ENCODE results near the gene RARRES2. TPM values are rescaled to one million over a fixed set of nuclear protein-coding genes. Genes with fewer than 3 reads are reported as not detected.

RARRES2 gene
- total RNA-seq, 1 donor from 2014 or later, result not detected

- Mint-ChIP-seq H3K27me3 (no peaks in the 10 kb centered on the region), H3K4me3 (peak within 1 kb of the TSS; percentile 95), H3K4me1 (peaks cover 72% of the 10 kb centered on the region), H3K9me3 (no peaks in the 10 kb centered on the region), H3K27ac (peak within 1 kb of the TSS; percentile 95), H3K36me3 (ENCODE audit: low read depth) (peaks cover 29% of the 10 kb centered on the region)
- ChIA-PET POLR2A (interaction anchor here (0.7 to 16.5 kb wide), 10 partner anchors 11 to 1385 kb away, joined by 3 to 421 read pairs (median 3); partner anchors contain the start of genes ACTR3C, GIMAP2, ZNF775 and ZNF862), CTCF (interaction anchor here (1.0 to 2.0 kb wide), 3 partner anchors 9 to 41 kb away, joined by 4 to 6 read pairs (median 5); no protein-coding TSS in a partner anchor)
- peak; percentile 43 for ATAC-seq (ENCODE audit: low read depth)
- peak; percentile 85 for DNase-seq
- TF ChIP-seq, protein P1, sequence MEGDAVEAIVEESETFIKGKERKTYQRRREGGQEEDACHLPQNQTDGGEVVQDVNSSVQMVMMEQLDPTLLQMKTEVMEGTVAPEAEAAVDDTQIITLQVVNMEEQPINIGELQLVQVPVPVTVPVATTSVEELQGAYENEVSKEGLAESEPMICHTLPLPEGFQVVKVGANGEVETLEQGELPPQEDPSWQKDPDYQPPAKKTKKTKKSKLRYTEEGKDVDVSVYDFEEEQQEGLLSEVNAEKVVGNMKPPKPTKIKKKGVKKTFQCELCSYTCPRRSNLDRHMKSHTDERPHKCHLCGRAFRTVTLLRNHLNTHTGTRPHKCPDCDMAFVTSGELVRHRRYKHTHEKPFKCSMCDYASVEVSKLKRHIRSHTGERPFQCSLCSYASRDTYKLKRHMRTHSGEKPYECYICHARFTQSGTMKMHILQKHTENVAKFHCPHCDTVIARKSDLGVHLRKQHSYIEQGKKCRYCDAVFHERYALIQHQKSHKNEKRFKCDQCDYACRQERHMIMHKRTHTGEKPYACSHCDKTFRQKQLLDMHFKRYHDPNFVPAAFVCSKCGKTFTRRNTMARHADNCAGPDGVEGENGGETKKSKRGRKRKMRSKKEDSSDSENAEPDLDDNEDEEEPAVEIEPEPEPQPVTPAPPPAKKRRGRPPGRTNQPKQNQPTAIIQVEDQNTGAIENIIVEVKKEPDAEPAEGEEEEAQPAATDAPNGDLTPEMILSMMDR (IDR thresholded peaks at IDR 0.05), result no peak
- intact Hi-C loops (cut with micrococcal nuclease), result loop anchor here (1.0 to 2.0 kb wide), 5 partner anchors 37 to 1277 kb away; partner anchors contain the start of genes SLC4A2, ZNF786 and ZNF862
Measured at GRCh38 chr7:150368096-150368883, 26.9 kb upstream of the RARRES2 start, which contains the start of gene REPIN1. TSS of gene REPIN1 (plus strand) at chr7:150368822. CDS start at chr7:150369712, 890 bp downstream.

- Mint-ChIP-seq H3K9me3 (no peaks in the 10 kb centered on the region), H3K4me3 (peak overlapping the region; percentile 84), H3K27ac (peak overlapping the region; percentile 95), H3K27me3 (no peaks in the 10 kb centered on the region), H3K36me3 (ENCODE audit: low read depth) (peaks cover 23% of the 10 kb centered on the region), H3K4me1 (peaks cover 72% of the 10 kb centered on the region)
- ATAC-seq (ENCODE audit: low read depth) (no peak), DNase-seq (no peak)
- TF ChIP-seq, protein P1 (IDR thresholded peaks at IDR 0.05), result no peak
- intact Hi-C loops (cut with micrococcal nuclease), result loop anchor here (1.0 to 2.0 kb wide), 5 partner anchors 38 to 1277 kb away; partner anchors contain the start of genes SLC4A2, ZNF786 and ZNF862
- ChIA-PET CTCF (interaction anchor here (1.0 to 2.0 kb wide), 4 partner anchors 10 to 42 kb away, joined by 4 to 6 read pairs (median 5); no protein-coding TSS in a partner anchor), POLR2A (interaction anchor here (0.7 to 16.5 kb wide), 8 partner anchors 8 to 68 kb away, joined by 3 to 421 read pairs (median 4); partner anchors contain the start of genes ACTR3C and ZNF775)
Measured at GRCh38 chr7:150367677-150368095, 26.3 kb upstream of the RARRES2 start.

DNA sequence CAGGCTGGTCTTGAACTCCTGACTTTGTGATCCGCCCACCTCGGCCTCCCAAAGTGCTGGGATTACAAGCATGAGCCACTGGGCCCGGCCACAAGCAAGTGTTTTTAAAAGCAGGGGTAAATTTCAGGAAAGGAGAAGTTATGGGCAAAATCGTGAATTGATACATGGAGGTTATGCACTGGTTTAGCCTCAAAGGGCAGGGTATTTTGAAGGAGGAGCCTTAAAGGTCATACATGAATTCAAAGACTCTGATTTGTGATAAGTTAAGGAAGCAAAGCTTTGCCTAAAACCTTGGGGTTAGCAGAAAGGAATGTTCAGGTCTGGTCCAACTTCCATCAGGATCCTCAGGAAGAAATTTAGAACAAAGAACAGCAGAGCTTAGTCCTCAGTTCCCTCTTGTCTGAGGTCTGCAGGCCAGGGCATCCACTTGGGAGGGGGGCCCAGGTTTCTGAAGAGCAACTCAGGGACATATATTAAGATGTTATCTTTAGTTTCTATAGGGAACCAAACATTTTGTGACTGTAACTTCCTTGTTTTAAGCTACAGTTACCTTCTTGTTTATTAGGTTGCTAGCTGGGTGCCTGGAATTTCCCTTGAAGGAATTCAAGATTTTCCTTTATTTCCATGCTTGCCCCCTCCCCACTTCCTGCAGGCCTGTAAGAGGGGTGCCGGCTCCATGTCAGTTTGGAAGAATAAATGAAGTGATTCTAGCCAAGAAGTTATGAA lies 24.4 kb upstream of the RARRES2 start:
- H3K27ac Mint-ChIP-seq, result peak overlapping the region; percentile 99
- peaks cover 81% of the 10 kb centered on the region for H3K4me1 Mint-ChIP-seq
- DNase-seq (no peak), ATAC-seq (ENCODE audit: low read depth) (peak; percentile 33)
- H3K9me3 Mint-ChIP-seq, result no peaks in the 10 kb centered on the region
- ChIA-PET CTCF (interaction anchor here (0.8 to 1.5 kb wide), 3 partner anchors 9 to 41 kb away, joined by 3 to 6 read pairs (median 6); a partner anchor contains a TSS), POLR2A (interaction anchor here (0.8 to 16.5 kb wide), 7 partner anchors 8 to 49 kb away, joined by 3 to 421 read pairs (median 7); partner anchors contain the start of gene ZNF775)
- TF ChIP-seq, protein P1 (IDR thresholded peaks at IDR 0.05), result no peak
- H3K4me3 Mint-ChIP-seq, result peak overlapping the region; percentile 67
- H3K36me3 Mint-ChIP-seq (ENCODE audit: low read depth), result peaks cover 13% of the 10 kb centered on the region
- no peaks in the 10 kb centered on the region for H3K27me3 Mint-ChIP-seq
- intact Hi-C loops (cut with micrococcal nuclease), result loop anchor here (1.0 to 2.0 kb wide), 4 partner anchors 10 to 43 kb away; partner anchors contain the start of genes ACTR3C, LRRC61 and ZNF775

DNA sequence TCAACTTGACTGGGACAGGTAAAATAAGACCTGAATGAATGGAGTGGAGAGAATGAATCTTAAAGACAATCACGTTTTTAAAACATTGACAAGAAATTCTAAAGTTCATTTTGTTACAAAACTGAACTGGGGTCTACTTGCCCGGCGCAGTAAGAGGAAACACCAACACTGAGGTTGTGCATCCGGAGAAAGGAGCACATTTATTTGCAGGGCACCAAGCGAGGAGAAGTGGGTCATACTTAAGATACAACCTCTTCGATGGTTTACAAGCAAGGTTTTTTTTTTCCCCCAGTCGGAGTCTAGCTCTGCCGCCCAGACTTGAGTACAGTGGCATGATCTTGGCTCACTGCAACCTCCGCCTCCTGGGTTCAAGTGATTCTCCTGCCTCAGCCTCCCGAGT lies 23.8 kb upstream of the RARRES2 start:
- ChIA-PET CTCF (interaction anchor here (1.4 to 1.5 kb wide), 2 partner anchors 9 to 41 kb away, joined by 6 read pairs; a partner anchor contains a TSS), POLR2A (interaction anchor here (1.0 to 16.5 kb wide), 5 partner anchors 7 to 41 kb away, joined by 3 to 421 read pairs (median 8); partner anchors contain the start of gene ZNF775)
- no peaks in the 10 kb centered on the region for H3K9me3 Mint-ChIP-seq
- TF ChIP-seq, protein P1 (IDR thresholded peaks at IDR 0.05), result no peak
- intact Hi-C loops (cut with micrococcal nuclease), result loop anchor here (1.0 to 2.0 kb wide), 3 partner anchors 9 to 42 kb away; partner anchors contain the start of genes ACTR3C, LRRC61 and ZNF775
- peaks cover 74% of the 10 kb centered on the region for H3K4me1 Mint-ChIP-seq
- H3K27me3 Mint-ChIP-seq, result no peaks in the 10 kb centered on the region
- H3K36me3 Mint-ChIP-seq (ENCODE audit: low read depth), result peaks cover 6% of the 10 kb centered on the region
- H3K27ac Mint-ChIP-seq, result peak overlapping the region; percentile 99
- no peak for DNase-seq
- ATAC-seq (ENCODE audit: low read depth), result no peak
- H3K4me3 Mint-ChIP-seq, result peak overlapping the region; percentile 67

Data from activated B cell treated with CpG ODN at 0.5 μM for 24 hours (primary cell).